ENCODE data around the gene DAPK2. TPM values are rescaled to one million over a fixed set of nuclear protein-coding genes. Genes with fewer than 3 reads are reported as not detected.

Gene DAPK2
- polyA plus RNA-seq, 1 of the 3 experiments (the other 2 are of a cell fraction) = 1.4 TPM

- no peak for DNase-seq
- Histone ChIP-seq H3K27me3 (ENCODE audit: insufficient read depth) (no peaks in the 10 kb centered on the region), H3F3A (replicated peaks; ENCODE audit: insufficient read depth) (no peaks in the 10 kb centered on the region), H3K9me3 (no peaks in the 10 kb centered on the region), H3K4me1 (ENCODE audit: control insufficient read depth in 1 of 2, insufficient read depth in 2 of 2, low read depth in 1 of 2, low read length in 1 of 2) (no peaks in the 10 kb centered on the region), H3K4me2 (no peak overlapping the region), H2AFZ (ENCODE audit: low read depth) (no peak overlapping the region), H3K9ac (no peak overlapping the region), H3K4me3 (ENCODE audit: low read depth in 2 of 2, low read length in 1 of 2) (no peak overlapping the region), H3K36me3 (replicated peaks in 1 of 2; ENCODE audit: control insufficient read depth in 1 of 2, insufficient read depth in 2 of 2, low read length in 1 of 2) (no peaks in the 10 kb centered on the region), H3K9me2 (no peaks in the 10 kb centered on the region), H3K79me2 (ENCODE audit: insufficient read depth) (no peaks in the 10 kb centered on the region), H3K27ac (ENCODE audit: low read depth in 2 of 2, low read length in 1 of 2) (no peak overlapping the region), H4K20me1 (ENCODE audit: insufficient read depth) (no peaks in the 10 kb centered on the region)
- ChIA-PET POLR2A (no interaction called here), CTCF (interaction anchor here (0.7 to 1.4 kb wide), 4 partner anchors 11 to 283 kb away, joined by 3 to 5 read pairs (median 3); no protein-coding TSS in a partner anchor)
- 100% methylated on average over 1 of the region's 1 CpG for WGBS (ENCODE audit: low lambda C conversion rate)
- TF ChIP-seq NRF1 (IDR thresholded peaks at IDR 0.05; ENCODE audit: low read depth, low read length) = no peak
- TF ChIP-seq FOSL2 (IDR thresholded peaks at IDR 0.05; ENCODE audit: borderline replicate concordance, low read depth) = no peak
- TF ChIP-seq, protein P1, sequence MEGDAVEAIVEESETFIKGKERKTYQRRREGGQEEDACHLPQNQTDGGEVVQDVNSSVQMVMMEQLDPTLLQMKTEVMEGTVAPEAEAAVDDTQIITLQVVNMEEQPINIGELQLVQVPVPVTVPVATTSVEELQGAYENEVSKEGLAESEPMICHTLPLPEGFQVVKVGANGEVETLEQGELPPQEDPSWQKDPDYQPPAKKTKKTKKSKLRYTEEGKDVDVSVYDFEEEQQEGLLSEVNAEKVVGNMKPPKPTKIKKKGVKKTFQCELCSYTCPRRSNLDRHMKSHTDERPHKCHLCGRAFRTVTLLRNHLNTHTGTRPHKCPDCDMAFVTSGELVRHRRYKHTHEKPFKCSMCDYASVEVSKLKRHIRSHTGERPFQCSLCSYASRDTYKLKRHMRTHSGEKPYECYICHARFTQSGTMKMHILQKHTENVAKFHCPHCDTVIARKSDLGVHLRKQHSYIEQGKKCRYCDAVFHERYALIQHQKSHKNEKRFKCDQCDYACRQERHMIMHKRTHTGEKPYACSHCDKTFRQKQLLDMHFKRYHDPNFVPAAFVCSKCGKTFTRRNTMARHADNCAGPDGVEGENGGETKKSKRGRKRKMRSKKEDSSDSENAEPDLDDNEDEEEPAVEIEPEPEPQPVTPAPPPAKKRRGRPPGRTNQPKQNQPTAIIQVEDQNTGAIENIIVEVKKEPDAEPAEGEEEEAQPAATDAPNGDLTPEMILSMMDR (IDR thresholded peaks at IDR 0.05) = no peak
- no peak for TF ChIP-seq IRF3 (IDR thresholded peaks at IDR 0.05; ENCODE audit: low read depth, low read length)
- TF ChIP-seq SIN3A (IDR thresholded peaks at IDR 0.05; ENCODE audit: borderline replicate concordance, low read depth, low read length) = no peak
- TF ChIP-seq POLR2AphosphoS5 (IDR thresholded peaks at IDR 0.05; ENCODE audit: low read depth, low read length) = no peak
- no peak for TF ChIP-seq ELF1 (IDR thresholded peaks at IDR 0.05)
- TF ChIP-seq MAX (IDR thresholded peaks at IDR 0.05; ENCODE audit: low read depth) = no peak
- TF ChIP-seq FOXJ3 (CRISPR knock-in tag; IDR thresholded peaks at IDR 0.05) = no peak
- TF ChIP-seq TAF1 (IDR thresholded peaks at IDR 0.05; ENCODE audit: borderline replicate concordance, low read depth, low read length) = no peak
- TF ChIP-seq, protein P2, sequence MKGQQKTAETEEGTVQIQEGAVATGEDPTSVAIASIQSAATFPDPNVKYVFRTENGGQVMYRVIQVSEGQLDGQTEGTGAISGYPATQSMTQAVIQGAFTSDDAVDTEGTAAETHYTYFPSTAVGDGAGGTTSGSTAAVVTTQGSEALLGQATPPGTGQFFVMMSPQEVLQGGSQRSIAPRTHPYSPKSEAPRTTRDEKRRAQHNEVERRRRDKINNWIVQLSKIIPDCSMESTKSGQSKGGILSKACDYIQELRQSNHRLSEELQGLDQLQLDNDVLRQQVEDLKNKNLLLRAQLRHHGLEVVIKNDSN (IDR thresholded peaks at IDR 0.05; ENCODE audit: borderline replicate concordance, low read depth) = no peak
- TF ChIP-seq RCOR1 (IDR thresholded peaks at IDR 0.05; ENCODE audit: low read length) = no peak
- TF ChIP-seq CHD2 (IDR thresholded peaks at IDR 0.05; ENCODE audit: low read length, partially characterized antibody) = no peak
- no peak for TF ChIP-seq EZH2phosphoT487 (IDR thresholded peaks at IDR 0.05; ENCODE audit: borderline replicate concordance, low read depth)
- TF ChIP-seq, protein P3, sequence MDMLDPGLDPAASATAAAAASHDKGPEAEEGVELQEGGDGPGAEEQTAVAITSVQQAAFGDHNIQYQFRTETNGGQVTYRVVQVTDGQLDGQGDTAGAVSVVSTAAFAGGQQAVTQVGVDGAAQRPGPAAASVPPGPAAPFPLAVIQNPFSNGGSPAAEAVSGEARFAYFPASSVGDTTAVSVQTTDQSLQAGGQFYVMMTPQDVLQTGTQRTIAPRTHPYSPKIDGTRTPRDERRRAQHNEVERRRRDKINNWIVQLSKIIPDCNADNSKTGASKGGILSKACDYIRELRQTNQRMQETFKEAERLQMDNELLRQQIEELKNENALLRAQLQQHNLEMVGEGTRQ (IDR thresholded peaks at IDR 0.05; ENCODE audit: borderline replicate concordance, low read depth, low read length) = no peak
- no peak for TF ChIP-seq REST (IDR thresholded peaks at IDR 0.05; ENCODE audit: low read depth, low read length)
These were observed 10.8 kb downstream of the DAPK2 start for GRCh38 chr15:64035525-64035924.

All from SK-N-SH (cell line).